NCI-H524 (cell line): Measurements from ENCODE around the gene COBLL1.
"Not testable (repeated sequence)": the region's sequence is repeated elsewhere in the genome, so short reads cannot be mapped to it uniquely, and the experiment has no call there.

Experiments used
- DNase-seq, 2 experiments: peaks; one replicate each; lab custom pipeline; 2025; lab: John Stamatoyannopoulos, UW

COBLL1 gene

GRCh38 chr2:164785457-164785856 lies 56.2 kb downstream of the COBLL1 start:
- DNase-seq, result no peak

- peak; percentile 15 to 50 for DNase-seq
Observed at GRCh38 chr2:164784376-164784775, 57.2 kb downstream of the COBLL1 start.

GRCh38 chr2:164782323-164782722 lies 59.3 kb downstream of the COBLL1 start:
- DNase-seq, result no peak

DNA sequence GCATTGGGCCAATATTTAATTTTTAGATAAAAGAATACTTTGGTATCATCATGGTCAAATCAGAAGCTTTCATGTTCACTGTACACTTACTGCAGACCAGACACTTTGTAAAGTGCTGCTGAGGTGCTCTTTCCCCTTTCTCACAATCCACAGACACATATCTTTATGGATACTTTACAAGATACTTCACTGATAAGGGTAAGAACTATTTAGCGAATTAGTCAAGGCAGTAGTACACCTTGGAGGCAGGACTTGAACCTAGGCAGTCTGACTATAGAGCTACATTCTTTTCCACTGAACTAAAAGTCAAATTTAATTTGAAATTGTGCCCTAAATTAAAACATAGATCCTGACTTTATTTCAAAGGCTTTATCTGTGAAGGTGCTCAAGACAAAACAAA lies 60.2 kb downstream of the COBLL1 start:
- no peak for DNase-seq

GRCh38 chr2:164780611-164781178 lies 60.9 kb downstream of the COBLL1 start:
- no peak for DNase-seq

DNA sequence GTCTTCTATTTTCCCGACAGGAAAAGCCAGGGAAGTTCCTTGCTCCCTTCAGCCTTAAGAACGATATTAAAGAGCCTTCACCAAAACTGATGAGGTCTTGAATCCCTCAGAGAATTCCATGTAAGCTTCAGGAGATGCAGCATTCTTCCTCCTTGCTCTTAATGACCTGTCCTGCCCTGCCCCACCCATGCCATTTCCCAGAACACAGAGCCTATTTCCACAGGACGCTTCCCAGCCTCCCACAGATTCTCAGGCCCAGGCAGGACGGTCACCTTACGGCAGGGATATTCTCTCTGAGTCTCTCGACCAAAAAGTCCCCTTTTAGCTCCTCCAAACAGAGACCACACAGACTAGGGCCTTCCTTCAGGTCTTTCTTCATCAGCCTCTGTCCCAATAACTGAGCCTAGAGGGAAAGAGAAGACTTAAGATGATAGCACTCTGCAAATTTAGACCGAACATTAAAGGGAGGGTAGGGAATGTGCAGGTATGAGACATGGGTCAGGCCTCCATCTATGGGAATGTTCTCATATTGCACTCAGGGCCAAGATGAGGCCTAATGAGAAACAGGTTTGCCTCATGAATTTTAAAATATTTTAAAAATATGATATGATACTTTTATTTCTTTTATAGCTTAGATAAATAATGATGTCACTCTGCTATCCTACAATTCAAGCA lies 62.1 kb downstream of the COBLL1 start:
- no peak for DNase-seq

DNA sequence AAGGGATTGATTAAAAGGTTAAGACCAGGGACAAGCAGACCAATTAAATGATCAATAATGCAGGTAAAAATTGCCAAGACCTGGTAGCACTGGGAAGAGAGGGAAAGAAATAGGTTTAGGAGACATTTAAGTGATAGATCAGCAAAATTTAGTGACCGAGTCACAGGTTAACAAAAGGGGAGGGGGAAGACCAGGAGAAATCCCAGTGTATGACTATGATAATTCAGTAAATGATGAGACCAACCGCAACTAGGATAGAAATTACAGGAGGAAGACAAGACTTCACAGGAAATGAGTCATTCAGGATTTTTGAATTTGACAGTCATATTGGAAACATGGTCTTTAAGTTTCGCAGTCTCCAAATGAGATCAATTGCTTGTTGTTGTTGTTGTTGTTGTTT lies 62.9 kb downstream of the COBLL1 start:
- no peak for DNase-seq

GRCh38 chr2:164777847-164778461 lies 63.7 kb downstream of the COBLL1 start:
- DNase-seq, result no peak

GRCh38 chr2:164773635-164774034 lies 68.0 kb downstream of the COBLL1 start:
- no peak for DNase-seq

DNA sequence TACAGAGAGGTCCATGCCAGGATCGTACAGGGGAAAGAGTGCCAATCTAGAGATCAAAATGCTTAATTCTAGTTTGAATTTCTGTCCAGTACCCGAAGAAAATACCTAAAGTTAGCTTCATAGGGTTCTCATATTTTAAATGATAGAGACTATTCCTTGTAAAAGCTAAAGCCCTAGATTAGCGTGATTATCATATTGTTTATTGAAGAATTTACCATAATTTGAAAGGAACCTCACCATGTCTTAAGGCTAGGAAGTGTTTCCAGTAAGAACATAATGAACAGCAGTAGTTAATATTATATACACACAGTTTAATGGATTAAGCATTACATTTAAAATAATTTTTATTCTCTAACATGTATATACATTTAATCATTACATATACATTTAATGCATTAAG lies 68.5 kb downstream of the COBLL1 start:
- DNase-seq, result no peak

DNA sequence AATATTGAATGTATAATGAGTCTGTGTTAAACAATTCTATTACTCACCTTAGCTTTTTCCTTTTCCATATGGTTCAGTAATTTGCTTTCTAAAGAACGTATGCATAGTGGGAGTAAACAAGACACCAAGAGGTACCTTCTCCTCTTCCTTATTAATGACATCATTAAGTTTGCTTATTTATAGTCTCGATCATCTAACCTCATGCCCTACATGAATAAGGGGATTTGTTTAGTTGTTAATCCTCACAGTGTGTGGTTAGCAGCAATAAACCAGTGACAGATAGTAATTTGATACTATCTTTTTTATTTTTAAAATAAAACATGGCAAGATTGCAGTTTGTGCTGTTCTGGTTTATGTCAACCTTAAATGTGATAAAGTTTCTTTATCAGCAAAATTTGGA lies 69.7 kb downstream of the COBLL1 start:
- peak in 1 of 2 experiments; percentile 37 for DNase-seq

DNA sequence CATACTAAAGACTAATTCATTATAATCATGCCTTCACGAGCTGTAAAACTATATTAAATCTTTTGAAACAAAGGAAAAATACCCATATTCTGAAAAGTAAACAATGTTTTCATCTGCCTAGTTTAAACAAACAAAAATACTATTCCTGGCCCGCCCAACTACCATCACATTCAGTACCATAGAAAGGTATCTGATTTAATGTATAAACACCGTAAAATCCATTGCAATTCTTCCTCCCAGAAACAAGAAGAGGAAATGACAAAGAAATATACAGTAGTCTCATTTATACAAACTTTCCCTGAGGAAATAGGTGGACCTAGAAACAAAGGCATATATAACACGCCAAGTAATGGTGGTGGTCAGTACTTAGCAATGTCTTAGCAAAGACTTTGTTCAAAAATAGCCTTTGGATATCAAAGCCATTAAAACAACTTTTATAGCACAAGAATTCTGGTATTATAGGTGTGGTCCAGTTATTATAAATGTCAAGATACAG lies 71.2 kb downstream of the COBLL1 start:
- no peak for DNase-seq

DNA sequence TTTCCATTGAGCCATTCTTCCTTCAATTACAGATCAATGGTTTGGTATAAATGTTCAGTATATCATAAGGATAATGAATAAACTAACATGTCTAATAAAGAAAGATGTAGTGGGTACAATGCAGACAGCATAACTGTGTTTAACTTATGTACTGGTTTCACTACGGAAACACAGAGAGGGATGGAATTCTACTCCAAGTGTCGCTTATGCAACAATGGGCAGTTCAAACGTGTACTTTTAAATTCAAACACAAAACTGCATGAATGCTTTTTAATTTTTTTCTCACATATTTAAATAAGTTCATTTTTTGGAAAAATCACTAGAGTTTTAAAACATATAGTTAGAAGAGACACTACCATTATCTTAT lies 74.7 kb downstream of the COBLL1 start:
- no peak for DNase-seq

- DNase-seq, result no peak
Observed at GRCh38 chr2:164766216-164766953, 75.2 kb downstream of the COBLL1 start.

GRCh38 chr2:164764996-164765395 lies 76.6 kb downstream of the COBLL1 start:
- no peak for DNase-seq

DNA sequence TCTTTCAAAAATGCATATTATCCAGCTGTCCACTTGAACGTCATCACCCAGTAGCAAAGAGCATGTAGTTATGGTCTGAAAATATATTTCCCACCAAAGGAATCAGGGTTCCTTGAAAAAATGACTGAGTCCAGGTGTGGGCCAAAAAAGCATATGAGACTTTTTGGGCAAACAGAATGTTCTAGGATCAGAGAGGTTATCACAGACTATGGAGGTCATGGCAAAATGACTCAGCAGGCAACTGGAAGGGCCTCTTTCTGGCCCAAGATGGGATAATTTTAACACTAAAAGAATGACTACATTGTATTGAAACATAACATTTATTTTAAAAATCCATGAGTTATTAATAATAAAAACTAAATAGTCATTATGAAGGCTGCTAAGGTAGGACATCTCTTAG lies 77.1 kb downstream of the COBLL1 start:
- no peak for DNase-seq

GRCh38 chr2:164763431-164763830 lies 78.2 kb downstream of the COBLL1 start:
- no peak for DNase-seq

GRCh38 chr2:164761737-164762460 lies 79.7 kb downstream of the COBLL1 start:
- no peak for DNase-seq

- not testable (repeated sequence) for DNase-seq
Observed at GRCh38 chr2:164761201-164761600, 80.4 kb downstream of the COBLL1 start.

GRCh38 chr2:164760179-164760578 lies 81.4 kb downstream of the COBLL1 start:
- DNase-seq, result no peak

GRCh38 chr2:164757934-164758695 lies 83.5 kb downstream of the COBLL1 start:
- DNase-seq, result no peak
